A549 treated with Mapracorat at 1 μM for 4 hours (cell line): Measurements from ENCODE around the gene ZNRF4. TPM values are rescaled to one million over a fixed set of nuclear protein-coding genes. Genes with fewer than 3 reads are reported as not detected.

Experiments
- total RNA-seq: library from RNA; stranded (reverse); fragments of 200-300 nt; extraction: Qiagen RNA extraction; gene quantifications from 5 replicates; pipeline ENCODE4 v1.2.3, GENCODE V29; 2022

ZNRF4 gene
- total RNA-seq = not detected in 5 replicates

GRCh38 chr19:5455367-5456129 is at the start of gene ZNRF4:
ZNRF4 (plus strand) TSS chr19:5455417; CDS start chr19:5455492, 75 bp downstream.

Other genes starting within 250 kb of the ZNRF4 start
- gene PTPRS, start 114.6 kb upstream of the ZNRF4 start, total RNA-seq = 19.7 to 30.8 TPM (median 27.7 TPM) in 5 replicates
- gene TINCR, start 112.5 kb downstream of the ZNRF4 start, total RNA-seq = 1.7 to 3.2 TPM (median 2.3 TPM) in 5 replicates
- 25.9 to 41.1 TPM (median 34.7 TPM) in 5 replicates for gene SAFB2, start 167.4 kb downstream of the ZNRF4 start, total RNA-seq
- 48.6 to 58.6 TPM (median 51.2 TPM) in 5 replicates for gene SAFB, start 167.7 kb downstream of the ZNRF4 start, total RNA-seq
- gene MICOS13, start 225.1 kb downstream of the ZNRF4 start, total RNA-seq = 46.9 to 73.1 TPM (median 68.7 TPM) in 5 replicates
- gene HSD11B1L, start 225.6 kb downstream of the ZNRF4 start, total RNA-seq = 3.6 to 5.3 TPM (median 4.3 TPM) in 5 replicates
- gene RPL36, start 234.9 kb downstream of the ZNRF4 start, total RNA-seq = 762 to 861 TPM (median 781 TPM) in 5 replicates